RWPE1 (cell line): ENCODE results near the gene TUBA1B.

Experiments used
- CTCF ChIA-PET: fragments of 350-600 bp; sonication (Branson Sonifier 250); formaldehyde crosslinking; extraction: SDS; loops from one replicate; lab custom pipeline; 2021; lab: Yijun Ruan, JAX
- POLR2A ChIA-PET: fragments of 400-600 bp; formaldehyde crosslinking; extraction: SDS; loops from one replicate; lab custom pipeline; 2020; ENCODE audit warnings: antibody characterized with exemption; ENCODE audit not compliant: low non-redundant PET; lab: Yijun Ruan, JAX
- DNase-seq: peaks from one replicate; pipeline ENCODE4 v3.0.0; 2012; ENCODE audit warnings: low spot score
- H3K27ac ChIP-seq: fragments of 450-650 bp; 2 replicates; pipeline ENCODE4 v1.5.1; 2017
- TF ChIP-seq, protein P1 (sequence below): fragments of 450-650 bp; conservative IDR thresholded peaks from 2 replicates; pipeline ENCODE4 v1.5.1; 2017; ENCODE audit warnings: low read depth, mild to moderate bottlenecking

TUBA1B gene

DNA sequence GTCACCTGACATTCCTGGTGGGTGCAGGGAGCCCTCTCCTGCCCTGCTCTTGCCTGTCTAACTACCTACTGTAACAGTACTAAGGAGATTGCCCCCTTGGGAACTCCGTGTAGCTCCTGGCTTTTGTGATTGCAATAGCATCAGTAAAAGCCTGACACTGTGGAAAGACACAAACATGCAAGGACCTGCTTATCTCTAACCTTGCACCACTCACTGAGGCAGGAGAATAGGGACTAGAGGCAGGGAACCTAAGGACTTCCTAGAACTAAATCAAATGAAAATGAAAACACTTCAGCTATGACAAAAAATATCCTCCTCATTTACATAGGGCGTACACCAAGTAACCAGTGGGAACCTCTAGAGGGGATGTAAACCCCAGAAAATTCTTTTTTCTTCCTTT lies 29.2 kb upstream of the TUBA1B start:
- H3K27ac ChIP-seq: no peak overlapping the region
- POLR2A ChIA-PET: no interaction called here
- TF ChIP-seq, protein P1, sequence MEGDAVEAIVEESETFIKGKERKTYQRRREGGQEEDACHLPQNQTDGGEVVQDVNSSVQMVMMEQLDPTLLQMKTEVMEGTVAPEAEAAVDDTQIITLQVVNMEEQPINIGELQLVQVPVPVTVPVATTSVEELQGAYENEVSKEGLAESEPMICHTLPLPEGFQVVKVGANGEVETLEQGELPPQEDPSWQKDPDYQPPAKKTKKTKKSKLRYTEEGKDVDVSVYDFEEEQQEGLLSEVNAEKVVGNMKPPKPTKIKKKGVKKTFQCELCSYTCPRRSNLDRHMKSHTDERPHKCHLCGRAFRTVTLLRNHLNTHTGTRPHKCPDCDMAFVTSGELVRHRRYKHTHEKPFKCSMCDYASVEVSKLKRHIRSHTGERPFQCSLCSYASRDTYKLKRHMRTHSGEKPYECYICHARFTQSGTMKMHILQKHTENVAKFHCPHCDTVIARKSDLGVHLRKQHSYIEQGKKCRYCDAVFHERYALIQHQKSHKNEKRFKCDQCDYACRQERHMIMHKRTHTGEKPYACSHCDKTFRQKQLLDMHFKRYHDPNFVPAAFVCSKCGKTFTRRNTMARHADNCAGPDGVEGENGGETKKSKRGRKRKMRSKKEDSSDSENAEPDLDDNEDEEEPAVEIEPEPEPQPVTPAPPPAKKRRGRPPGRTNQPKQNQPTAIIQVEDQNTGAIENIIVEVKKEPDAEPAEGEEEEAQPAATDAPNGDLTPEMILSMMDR: no peak
- no peak for DNase-seq
- CTCF ChIA-PET: no interaction called here

DNA sequence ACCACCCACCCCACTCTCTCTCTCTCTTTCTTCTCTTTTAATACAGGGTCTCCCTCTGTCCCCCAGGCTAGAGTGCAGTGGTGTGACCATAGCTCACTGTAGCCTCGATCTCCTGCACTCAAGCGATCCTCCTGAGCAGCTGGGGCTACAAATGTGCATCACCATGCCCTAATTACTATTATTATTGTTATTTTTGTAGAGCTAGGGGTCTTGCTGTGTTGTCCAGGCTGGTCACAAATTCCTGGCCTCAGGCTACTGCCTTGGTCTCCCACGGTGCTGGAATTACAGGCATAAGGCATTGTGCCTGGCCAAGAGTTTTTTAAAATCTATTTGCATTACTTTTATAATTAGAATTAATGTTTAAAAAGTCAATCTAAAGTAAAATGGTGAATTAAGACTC lies 23.0 kb upstream of the TUBA1B start:
- CTCF ChIA-PET: no interaction called here

DNA sequence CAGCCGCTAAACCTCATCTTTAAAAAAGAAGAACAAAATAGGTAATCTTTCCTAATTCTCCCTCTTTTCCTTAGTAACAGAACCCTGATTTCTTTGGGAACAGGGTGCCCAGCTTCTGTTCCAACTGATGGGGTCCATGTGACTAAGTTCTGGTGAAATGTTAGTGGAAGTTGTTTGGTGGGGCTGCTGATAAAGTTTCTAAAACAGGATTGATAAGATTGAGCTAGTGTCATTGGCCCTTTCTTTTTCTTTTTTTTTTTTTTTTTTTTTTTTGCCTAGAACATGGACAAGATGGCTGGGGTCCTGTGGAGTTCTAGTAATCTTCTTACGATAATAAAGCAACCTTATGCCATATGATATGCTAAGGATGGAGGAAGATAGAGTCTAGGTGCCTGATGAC lies 16.2 kb upstream of the TUBA1B start:
- ChIA-PET CTCF (interaction anchor here (0.5 kb wide), 1 partner anchor 26 kb away, joined by 3 read pairs; no protein-coding TSS in a partner anchor), POLR2A (no interaction called here)
- no peak for DNase-seq
- H3K27ac ChIP-seq: no peak overlapping the region
- TF ChIP-seq, protein P1: no peak

More for the DNA sequence above, 23.0 kb upstream of the TUBA1B start:
- no peak overlapping the region for H3K27ac ChIP-seq
- TF ChIP-seq, protein P1: no peak
- DNase-seq: no peak
- POLR2A ChIA-PET: no interaction called here

DNA sequence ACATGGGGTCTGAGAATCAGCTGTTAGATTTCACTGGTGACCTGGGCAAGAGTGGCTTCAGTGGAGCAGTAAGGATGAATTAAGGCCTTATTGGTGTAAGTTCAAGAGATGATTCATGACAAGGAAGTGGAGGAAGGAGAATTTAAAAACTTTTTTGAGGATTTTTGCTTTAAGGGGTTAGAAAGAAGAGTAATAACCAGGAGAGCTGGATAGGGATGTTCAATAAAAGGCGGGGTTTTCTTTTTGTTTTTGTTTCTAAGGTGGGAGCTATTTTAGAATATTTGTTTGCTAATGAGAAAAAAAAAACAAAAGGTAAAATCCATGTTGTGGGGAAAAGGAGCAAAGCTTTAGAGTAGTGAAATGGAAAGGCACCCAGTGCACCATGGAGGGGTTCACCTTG lies 15.2 kb upstream of the TUBA1B start:
- TF ChIP-seq, protein P1: no peak
- ChIA-PET POLR2A (no interaction called here), CTCF (interaction anchor here (0.6 kb wide), 1 partner anchor 110 kb away, joined by 4 read pairs; no protein-coding TSS in a partner anchor)
- no peak for DNase-seq
- no peak overlapping the region for H3K27ac ChIP-seq

DNA sequence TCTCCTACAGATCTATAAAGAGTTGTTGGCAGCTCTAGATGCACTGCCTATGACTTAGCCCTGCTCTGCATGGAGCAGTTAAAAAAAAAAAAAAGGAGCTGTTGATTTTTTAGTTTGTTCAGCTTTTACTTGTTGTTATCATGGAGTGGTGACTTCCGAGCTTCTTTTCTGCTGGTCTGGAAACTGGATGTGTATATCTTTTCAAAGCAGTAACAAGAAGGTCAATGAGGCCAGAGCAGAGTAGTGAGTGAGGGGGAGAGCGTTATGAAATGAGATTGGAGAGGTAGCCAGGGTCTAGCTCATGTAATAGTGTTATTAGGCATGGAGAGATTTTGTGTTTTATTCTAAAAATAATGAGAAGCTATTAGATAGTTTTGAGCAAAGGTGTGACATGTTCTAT lies 13.2 kb upstream of the TUBA1B start:
- DNase-seq: no peak
- CTCF ChIA-PET: interaction anchor here (0.5 kb wide), 1 partner anchor 91 kb away, joined by 8 read pairs; no protein-coding TSS in a partner anchor
- TF ChIP-seq, protein P1: no peak
- POLR2A ChIA-PET: no interaction called here
- H3K27ac ChIP-seq: no peak overlapping the region

DNA sequence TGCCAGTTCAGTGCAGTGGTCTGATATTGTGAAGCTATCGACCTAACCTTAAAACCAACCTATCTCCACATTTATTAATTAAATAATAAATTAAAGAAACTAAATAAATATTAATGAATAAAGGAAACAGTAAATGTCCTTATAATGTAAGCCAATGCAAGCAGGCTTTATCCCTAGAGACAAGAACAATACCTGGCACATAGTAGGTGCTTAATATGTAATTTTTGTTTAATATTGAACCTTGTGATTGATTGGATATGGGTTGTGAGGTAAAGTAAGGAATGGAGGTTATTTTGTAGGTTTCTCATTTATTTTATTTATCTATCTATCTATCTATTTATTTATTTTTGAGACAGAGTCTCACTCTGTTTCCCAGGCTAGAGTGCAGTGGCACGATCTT lies 7.8 kb upstream of the TUBA1B start:
- H3K27ac ChIP-seq: no peak overlapping the region
- CTCF ChIA-PET: interaction anchor here (0.6 kb wide), 1 partner anchor 870 kb away, joined by 3 read pairs; no protein-coding TSS in a partner anchor
- TF ChIP-seq, protein P1: no peak
- no peak for DNase-seq
- POLR2A ChIA-PET: no interaction called here

DNA sequence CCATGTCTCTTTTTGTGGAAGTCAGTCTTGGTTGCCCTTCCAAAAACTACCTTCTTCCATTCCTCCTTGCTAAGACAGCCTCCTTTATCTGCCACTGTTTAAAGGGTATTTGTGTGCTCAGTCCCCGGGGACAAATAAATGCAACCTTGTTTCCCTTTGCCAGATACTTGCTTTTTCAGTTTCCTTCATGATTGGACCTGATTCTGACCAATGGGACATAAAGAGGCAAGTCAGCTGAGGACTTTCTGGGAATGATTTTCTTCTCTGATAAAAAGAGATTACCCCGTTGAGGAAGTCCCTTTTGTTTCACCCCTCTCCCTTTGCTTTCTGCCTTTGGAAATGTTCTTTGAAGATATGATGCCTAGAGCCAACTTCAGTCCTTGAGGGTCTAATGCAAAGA lies 7.4 kb upstream of the TUBA1B start:
- POLR2A ChIA-PET: no interaction called here
- CTCF ChIA-PET: interaction anchor here (0.6 to 0.8 kb wide), 2 partner anchors 158 to 871 kb away, joined by 3 read pairs; no protein-coding TSS in a partner anchor
- TF ChIP-seq, protein P1: no peak
- DNase-seq: no peak
- H3K27ac ChIP-seq: no peak overlapping the region
